Stomach (tissue), 9 donors: ENCODE measurements around the gene NT5DC1. TPM values are rescaled to one million over a fixed set of nuclear protein-coding genes. Genes with fewer than 3 reads are reported as not detected.

Experiments used
- DNase-seq, 2 donors: peaks; one replicate each; pipeline versions ENCODE4 v3.0.0 to v3.0.0-alpha.2; 2013 to 2019
- H3K27ac ChIP-seq, 5 donors: fragments of 200-600 bp in 4 of 5; sonication (generic) in 4 of 5; one replicate each; pipeline ENCODE4 v1.5.1; 2013 to 2019; ENCODE audit warnings: mild to moderate bottlenecking in 1 of 5, moderate library complexity in 1 of 5
- H3K27me3 ChIP-seq, 3 donors: fragments of 200-600 bp; sonication (generic); one replicate each; pipeline ENCODE4 v1.5.1; 2017 to 2019; ENCODE audit warnings: mixed run types in 1 of 3
- H3K36me3 ChIP-seq, 4 donors: fragments of 200-600 bp; sonication (generic); 1 replicate in 3 of 4; 2 replicates in 1 of 4; pipeline ENCODE4 v1.5.1; 2016 to 2019
- H3K4me1 ChIP-seq, 4 donors: fragments of 200-600 bp; sonication (generic); one replicate each; pipeline ENCODE4 v1.5.1; 2016 to 2019
- H3K4me3 ChIP-seq, 4 donors: fragments of 200-600 bp; sonication (generic) in 3 of 4; one replicate each; pipeline ENCODE4 v1.5.1; 2016 to 2019; ENCODE audit warnings: mild to moderate bottlenecking in 1 of 4
- H3K9me3 ChIP-seq, 4 donors: fragments of 200-600 bp; sonication (generic); one replicate each; pipeline ENCODE4 v1.5.1; 2016 to 2019
- CTCF ChIP-seq, 7 experiments: fragments of 450-650 bp in 4 of 7; fragments of 200-600 bp in 3 of 7; sonication (generic) in 3 of 7; IDR thresholded peaks; one replicate each; pipeline ENCODE4 v1.5.1; 2016 to 2019; ENCODE audit warnings: antibody characterized with exemption in 7 of 7, control low read depth in 2 of 7, mild to moderate bottlenecking in 1 of 7
- EP300 ChIP-seq: sonication (generic); formaldehyde crosslinking; IDR thresholded peaks from one replicate; pipeline ENCODE4 v1.6.1; 2017; ENCODE audit warnings: antibody characterized with exemption
- POLR2A ChIP-seq, 4 donors: fragments of 450-650 bp; IDR thresholded peaks; one replicate each; pipeline ENCODE4 v1.6.1; 2016; ENCODE audit warnings: antibody characterized with exemption in 4 of 4, control low read depth in 2 of 4, mild to moderate bottlenecking in 1 of 4, moderate library complexity in 1 of 4
- POLR2AphosphoS5 ChIP-seq, 3 donors: sonication (generic); formaldehyde crosslinking; IDR thresholded peaks; one replicate each; pipeline ENCODE4 v1.6.1; 2016; ENCODE audit warnings: antibody characterized with exemption in 3 of 3
- WGBS, 5 donors: extraction: QIAGEN DNeasy Blood & Tissue Kit in 3 of 5; methylation state at CpG; one replicate each; pipeline versions ENCODE4 v1.1.5 to v1.1.7; 2013 to 2018; 5-methylcytosine and 5-hydroxymethylcytosine counted together
- intact Hi-C: fragments of 100-400 bp; cut with DNase I; formaldehyde crosslinking; loops from one replicate; pipeline ENCODE4 v1.15.1; 2023; ENCODE audit warnings: low total_unique reads
- polyA plus RNA-seq, 3 donors: library from polyadenylated mRNA; stranded (reverse); fragments of 200-250 nt; gene quantifications; one replicate each; pipeline ENCODE4 v1.2.3, GENCODE V29; 2013
- total RNA-seq, 5 donors: library from RNA; depleted of rRNA; stranded (reverse); fragments of >200 nt; gene quantifications; one replicate each; pipeline versions ENCODE4 v1.1.0 to v1.2.3, GENCODE V29; 2014 to 2016
- donor health status: healthy with polysubstance abuse.
- donor health status: Bipolar disorder and iron deficiency.
- donor health status: healthy.

Gene NT5DC1
- total and polyA plus RNA-seq, 8 donors: 8.0 to 136 (median 17.4) TPM

GRCh38 chr6:116096979-116097816 lies 3.5 kb upstream of the NT5DC1 start:
- Histone ChIP-seq H3K27ac (no peak overlapping the region), H3K4me1 (peaks cover 8 to 44% (median 21%) of the 10 kb centered on the region in 4 donors), H3K36me3 (no peaks in the 10 kb centered on the region), H3K4me3 (no peak overlapping the region), H3K9me3 (peaks cover 0 to 12% (median 10%) of the 10 kb centered on the region in 4 donors), H3K27me3 (no peaks in the 10 kb centered on the region)
- intact Hi-C loops: loop anchor here (5.0 kb wide), 1 partner anchor 85 kb away; no protein-coding TSS in a partner anchor
- peak in 4 of 7 experiments; percentile 18 to 52 (median 37) for TF ChIP-seq CTCF (IDR thresholded peaks at IDR 0.05)
- TF ChIP-seq POLR2AphosphoS5 (IDR thresholded peaks at IDR 0.05): no peak
- no peak for DNase-seq
- 29 to 80% (median 38%) methylated on average over 2 of the region's 2 CpGs for WGBS, 5 donors

GRCh38 chr6:116099036-116099435 lies 1.6 kb upstream of the NT5DC1 start:
- 44 to 82% (median 61%) methylated on average over 1 of the region's 1 CpG for WGBS, 5 donors
- Histone ChIP-seq H3K4me1 (peaks cover 15 to 55% (median 37%) of the 10 kb centered on the region in 4 donors), H3K36me3 (no peaks in the 10 kb centered on the region), H3K9me3 (peaks cover 0 to 12% (median 10%) of the 10 kb centered on the region in 4 donors), H3K4me3 (no peak overlapping the region), H3K27ac (peak overlapping the region in 3 of 5 donors; percentile 3 to 97 (median 31)), H3K27me3 (no peaks in the 10 kb centered on the region)
- intact Hi-C loops: loop anchor here (5.0 kb wide), 1 partner anchor 87 kb away; no protein-coding TSS in a partner anchor
- DNase-seq: peak in 1 of 2 donors; percentile 41
- no peak for TF ChIP-seq EP300
- TF ChIP-seq POLR2AphosphoS5 (IDR thresholded peaks at IDR 0.05): peak in 1 of 3 donors; percentile 29

GRCh38 chr6:116101302-116101718 lies 657 bp downstream of the NT5DC1 start:
- intact Hi-C loops: no loop called here
- Histone ChIP-seq H3K27ac (peak overlapping the region; percentile 97 to 99 (median 97)), H3K4me1 (peaks cover 26 to 74% (median 53%) of the 10 kb centered on the region in 4 donors), H3K4me3 (peak overlapping the region; percentile 71 to 79 (median 77)), H3K27me3 (no peaks in the 10 kb centered on the region), H3K9me3 (peaks cover 0 to 3% (median 2%) of the 10 kb centered on the region in 4 donors), H3K36me3 (no peaks in the 10 kb centered on the region)
- WGBS, 5 donors: 1 to 4% (median 1%) methylated on average over 12 of the region's 12 CpGs
- DNase-seq: no peak
- TF ChIP-seq CTCF (IDR thresholded peaks at IDR 0.05): peak in 1 of 7 experiments; percentile 4
- no peak for TF ChIP-seq EP300

GRCh38 chr6:116101790-116102189 lies 1.1 kb downstream of the NT5DC1 start:
- intact Hi-C loops: no loop called here
- Histone ChIP-seq H3K36me3 (peaks cover 0 to under 1% (median under 1%) of the 10 kb centered on the region in 4 donors), H3K4me1 (peaks cover 30 to 79% (median 53%) of the 10 kb centered on the region in 4 donors), H3K4me3 (peak overlapping the region; percentile 71 to 79 (median 77)), H3K27ac (peak overlapping the region in 3 of 5 donors; percentile 97), H3K9me3 (no peaks in the 10 kb centered on the region), H3K27me3 (no peaks in the 10 kb centered on the region)
- no peak for DNase-seq
- TF ChIP-seq POLR2AphosphoS5 (IDR thresholded peaks at IDR 0.05) (no peak), POLR2A (IDR thresholded peaks at IDR 0.05) (no peak), EP300 (no peak), CTCF (IDR thresholded peaks at IDR 0.05) (no peak)
- WGBS, 5 donors: 54 to 65% (median 58%) methylated on average over 2 of the region's 2 CpGs
